Mucosa of gallbladder (tissue), 1 donor: Measurements from ENCODE around the gene ATG5. TPM values are rescaled to one million over a fixed set of nuclear protein-coding genes. Genes with fewer than 3 reads are reported as not detected.
"Not testable (repeated sequence)": the region's sequence is repeated elsewhere in the genome, so short reads cannot be mapped to it uniquely, and the experiment has no call there.

ENCODE experiments used
- DNase-seq: peaks from one replicate; pipeline ENCODE4 v3.0.0-alpha.2; 2020; ENCODE audit warnings: low spot score
- total RNA-seq: library from RNA; stranded (reverse); gene quantifications from one replicate; pipeline ENCODE4 v1.2.1, GENCODE V29; 2021
- donor health status: DM: no; HTN: no; CAD: no.

Gene ATG5
- total RNA-seq, 1 donor from 2014 or later, result 29.7 TPM

- DNase-seq, result no peak
These were observed 169.1 kb downstream of the ATG5 start for GRCh38 chr6:106156413-106156812.

GRCh38 chr6:106155219-106155830 is 170.2 kb downstream of the ATG5 start:
- no peak for DNase-seq

GRCh38 chr6:106154326-106154725 is 171.2 kb downstream of the ATG5 start:
- DNase-seq, result no peak

GRCh38 chr6:106152952-106153351 is 172.6 kb downstream of the ATG5 start:
- DNase-seq, result no peak

- not testable (repeated sequence) for DNase-seq
These were observed 173.1 kb downstream of the ATG5 start for GRCh38 chr6:106152476-106152875.

- no peak for DNase-seq
These were observed 176.0 kb downstream of the ATG5 start for GRCh38 chr6:106149472-106150069.

- DNase-seq, result no peak
These were observed 178.1 kb downstream of the ATG5 start for GRCh38 chr6:106147476-106147875.

GRCh38 chr6:106146852-106147351 is 178.7 kb downstream of the ATG5 start:
- no peak for DNase-seq

- no peak for DNase-seq
These were observed 179.8 kb downstream of the ATG5 start for GRCh38 chr6:106145741-106146227.

GRCh38 chr6:106145144-106145543 is 180.4 kb downstream of the ATG5 start:
- no peak for DNase-seq

- no peak for DNase-seq
These were observed 181.9 kb downstream of the ATG5 start for GRCh38 chr6:106143665-106144064.

GRCh38 chr6:106142876-106143431 is 182.6 kb downstream of the ATG5 start:
- DNase-seq, result no peak

GRCh38 chr6:106141441-106142237 is 183.9 kb downstream of the ATG5 start:
- no peak for DNase-seq

- DNase-seq, result no peak
These were observed 187.4 kb downstream of the ATG5 start for GRCh38 chr6:106138151-106138550.

- DNase-seq, result no peak
These were observed 188.7 kb downstream of the ATG5 start for GRCh38 chr6:106136845-106137244.

GRCh38 chr6:106135911-106136571 is 189.5 kb downstream of the ATG5 start:
- no peak for DNase-seq

- no peak for DNase-seq
These were observed 190.5 kb downstream of the ATG5 start for GRCh38 chr6:106134906-106135634.
